Stimulated activated CD8-positive, alpha-beta memory T cell treated with anti-CD3 and anti-CD28 coated beads, Interleukin-12 subunit alpha, Interleukin-12 subunit beta, amount 100 ng/mL, for 4 hours (primary cell): ENCODE data around the gene EGFL8.

ENCODE experiments used
- DNase-seq: peaks from one replicate; pipeline ENCODE4 v3.0.0-alpha.2; 2020; ENCODE audit warnings: low read depth

EGFL8 gene

DNA sequence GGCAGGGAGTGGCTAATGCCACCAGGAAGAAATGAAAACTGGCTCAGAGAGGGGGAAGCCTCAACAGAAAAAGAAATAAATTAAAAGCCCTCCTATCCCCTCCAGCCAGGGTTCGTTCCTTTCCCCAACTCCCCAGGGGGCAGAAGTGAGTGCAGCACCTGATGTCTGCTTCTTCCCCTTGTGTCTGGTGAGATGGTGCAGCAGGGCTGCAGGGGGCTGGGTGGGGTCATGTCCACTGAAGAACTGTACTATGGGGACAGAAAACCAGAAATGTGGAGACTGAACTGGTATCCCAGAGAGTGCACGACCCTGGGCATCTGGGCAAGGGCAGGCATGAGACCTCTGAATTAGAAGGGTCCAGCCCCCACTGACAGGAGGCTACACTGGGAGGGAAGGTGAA is 4.0 kb downstream of the EGFL8 start:
- DNase-seq, result no peak

DNA sequence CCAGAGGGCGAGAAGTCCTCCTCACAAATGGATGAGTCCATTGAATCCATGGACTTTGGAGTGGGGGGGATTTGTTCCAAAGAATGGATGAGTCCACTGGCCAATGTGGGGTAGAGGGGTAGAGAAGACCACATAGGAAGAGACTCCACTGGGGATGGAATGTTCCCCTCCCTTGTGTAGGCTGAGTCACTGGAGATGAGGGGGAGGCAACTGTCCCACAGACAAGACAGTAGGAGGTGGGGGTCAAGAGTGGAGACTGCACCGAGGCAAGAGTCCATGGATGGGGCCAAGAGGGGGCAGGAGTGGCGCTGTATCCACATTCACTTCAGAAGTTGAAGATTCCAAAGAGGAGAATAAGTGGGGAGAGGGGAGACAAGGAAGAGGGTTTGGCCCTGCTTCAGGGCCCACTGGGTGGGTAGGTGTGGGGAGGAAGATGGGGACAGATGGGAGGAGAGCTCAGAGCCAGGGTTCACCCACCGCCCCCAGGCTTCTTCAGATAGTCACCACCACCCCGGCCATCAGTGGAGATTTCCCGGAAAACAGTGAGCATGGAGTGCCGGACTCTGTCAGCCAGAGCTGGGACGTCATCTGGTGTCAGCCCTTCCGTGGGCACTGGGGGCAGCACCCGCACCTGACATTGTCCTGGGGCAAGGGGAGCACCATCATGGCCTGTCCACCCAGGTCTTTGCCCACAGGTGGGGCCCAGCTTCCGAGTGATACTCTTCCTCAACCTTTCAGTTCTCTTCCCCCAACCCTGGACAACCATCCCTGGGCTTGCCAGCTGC is 4.6 kb downstream of the EGFL8 start:
- no peak for DNase-seq

DNA sequence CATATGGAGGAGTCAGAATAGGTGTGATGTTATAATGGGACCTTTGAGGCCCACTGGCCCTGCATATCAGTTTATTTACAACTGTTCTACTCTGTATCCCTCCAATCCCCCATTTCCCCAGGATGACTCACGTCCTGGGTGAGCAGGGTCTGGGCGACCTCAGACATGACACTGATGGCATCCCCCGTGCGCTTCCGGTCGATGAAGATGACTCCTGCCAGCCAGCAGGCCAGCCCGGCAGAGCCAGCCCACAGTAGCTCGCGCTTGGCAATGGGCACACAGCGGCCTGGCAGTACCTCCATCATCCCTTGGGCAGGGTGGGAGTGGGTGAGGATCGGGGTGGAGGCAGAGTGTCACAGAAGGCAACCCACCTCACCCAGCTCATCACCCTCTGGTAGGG is 5.9 kb downstream of the EGFL8 start:
- no peak for DNase-seq

DNA sequence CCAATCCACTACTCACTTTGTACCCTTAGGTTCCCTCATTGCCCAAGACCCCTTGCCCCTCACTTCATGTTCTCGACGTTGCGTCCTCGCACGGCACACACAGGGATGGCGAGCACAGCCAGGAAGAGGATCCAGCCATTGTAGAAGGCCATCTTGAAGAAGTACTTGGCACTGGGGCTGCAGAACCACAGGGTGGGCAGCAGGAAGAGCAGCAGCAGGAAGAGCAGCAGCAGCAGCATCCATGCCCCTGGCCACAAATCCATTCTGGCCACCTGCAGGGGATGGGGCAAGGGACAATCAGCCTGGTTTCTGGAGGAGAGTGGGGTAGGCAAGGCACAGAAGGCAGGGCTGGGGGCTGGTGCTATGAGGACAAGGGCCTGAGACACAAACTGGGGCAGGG is 6.8 kb downstream of the EGFL8 start:
- no peak for DNase-seq

DNA sequence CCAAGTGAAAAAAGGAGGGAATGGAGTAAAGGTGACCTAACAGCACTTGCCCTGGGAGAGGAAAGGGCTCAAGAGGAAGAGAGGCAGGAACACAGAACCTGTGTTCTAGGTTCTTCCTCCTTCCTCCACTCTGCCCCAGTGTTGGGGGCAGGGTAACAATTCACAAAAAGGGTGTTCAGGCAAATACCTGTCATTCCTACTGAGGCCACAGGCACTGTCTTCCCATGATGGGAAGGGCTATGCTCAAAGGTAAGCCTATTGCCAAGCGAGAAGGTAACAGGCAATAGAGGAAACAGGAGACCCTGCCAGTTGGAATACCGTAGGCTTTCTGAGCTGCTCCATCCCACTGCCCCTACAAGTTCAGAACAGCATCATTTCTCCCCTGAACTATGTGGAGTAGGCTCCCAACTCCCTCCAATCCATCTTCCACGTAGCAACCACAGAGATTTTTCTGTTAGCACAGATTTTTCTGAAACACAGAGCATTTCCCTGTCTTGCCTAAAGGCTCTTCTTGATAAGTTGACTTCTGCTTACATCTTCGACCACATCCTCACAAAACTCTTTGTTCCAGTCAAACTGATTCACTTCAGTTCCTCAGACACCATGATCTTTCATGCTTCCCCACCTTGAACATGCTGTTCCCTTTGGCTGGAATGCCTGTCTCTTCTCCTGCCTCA is 8.8 kb downstream of the EGFL8 start:
- no peak for DNase-seq

DNA sequence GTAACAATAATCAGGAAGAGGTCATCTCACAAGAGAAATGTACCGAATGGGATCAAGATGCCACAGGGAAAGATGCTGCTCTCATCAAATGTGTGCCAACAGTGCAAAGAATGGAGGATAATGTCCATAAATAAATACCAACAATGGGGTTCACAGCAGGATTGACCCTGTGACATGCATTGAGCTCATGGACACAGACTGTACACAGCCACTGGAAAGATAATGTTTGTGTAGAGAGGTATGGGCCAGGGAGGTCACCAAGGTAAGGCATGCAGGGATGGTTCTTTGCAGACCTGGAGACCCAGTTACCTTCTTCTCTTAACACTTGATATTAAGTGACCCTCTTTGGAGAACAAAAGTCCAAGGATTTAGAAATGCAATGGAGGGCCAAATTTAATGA is 10.0 kb downstream of the EGFL8 start:
- no peak for DNase-seq

DNA sequence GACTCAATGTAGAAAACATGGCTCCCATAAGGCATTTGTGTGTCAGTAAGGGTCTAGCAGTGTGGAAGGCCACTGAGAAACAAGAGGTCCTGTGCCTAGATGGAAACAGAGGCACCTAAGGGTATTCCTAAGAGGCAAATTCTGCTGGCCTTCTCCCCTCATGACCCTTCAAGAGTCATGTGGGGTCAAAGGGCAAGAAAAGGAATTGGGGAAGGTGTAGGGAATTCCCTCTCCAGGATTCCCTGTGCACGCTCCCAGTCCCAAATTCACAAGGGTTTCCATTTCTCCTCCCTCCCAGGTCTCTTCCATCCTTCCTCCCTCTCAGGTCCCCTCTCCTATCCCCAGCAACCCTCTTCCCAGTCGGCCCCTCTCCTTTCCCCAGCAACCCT is 10.9 kb downstream of the EGFL8 start:
- no peak for DNase-seq

DNA sequence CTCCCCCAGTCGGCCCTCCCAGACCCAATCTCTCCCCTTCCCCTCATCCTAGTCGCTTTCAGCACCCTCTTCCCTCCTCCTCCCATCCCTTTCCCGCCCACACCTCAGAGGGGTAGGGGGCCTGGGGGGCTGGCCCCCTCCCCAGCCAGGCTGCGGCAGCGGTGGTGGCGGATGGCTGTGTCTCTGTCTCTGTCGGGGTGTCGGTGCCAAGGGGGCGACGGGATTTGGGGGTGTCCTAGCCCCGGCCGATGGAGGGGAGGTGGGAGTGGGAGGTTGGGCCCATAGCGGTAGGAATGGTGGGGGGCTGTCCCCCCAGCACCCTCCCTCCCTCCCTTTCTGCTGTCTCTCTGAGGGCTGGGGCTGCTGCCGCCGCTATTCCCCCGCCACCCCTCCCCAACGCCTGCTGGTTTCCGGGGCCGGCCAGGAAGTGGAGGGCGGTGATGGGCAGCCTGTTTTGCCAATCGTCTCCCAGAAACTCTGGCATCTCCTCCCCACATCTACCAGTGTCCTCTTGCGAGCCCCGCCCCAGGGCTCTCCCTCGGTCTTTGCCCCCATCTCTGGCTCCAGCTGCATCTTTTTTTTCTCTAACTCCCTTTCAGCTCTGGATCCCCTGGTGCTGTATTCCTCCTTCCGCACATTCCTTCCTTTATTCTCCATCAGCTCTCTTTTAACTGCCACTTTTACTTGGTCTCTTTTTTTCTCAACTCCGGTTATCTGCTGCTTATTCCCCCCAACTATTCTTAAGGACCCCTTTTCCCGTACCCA is 11.5 kb downstream of the EGFL8 start, which contains the start of gene AGPAT1:
TSS of gene AGPAT1 (minus strand) at position 374 of the 765 bp plus-strand sequence. CDS start 4,588 bp downstream, outside the sequence.
- DNase-seq, result peak; percentile 94

DNA sequence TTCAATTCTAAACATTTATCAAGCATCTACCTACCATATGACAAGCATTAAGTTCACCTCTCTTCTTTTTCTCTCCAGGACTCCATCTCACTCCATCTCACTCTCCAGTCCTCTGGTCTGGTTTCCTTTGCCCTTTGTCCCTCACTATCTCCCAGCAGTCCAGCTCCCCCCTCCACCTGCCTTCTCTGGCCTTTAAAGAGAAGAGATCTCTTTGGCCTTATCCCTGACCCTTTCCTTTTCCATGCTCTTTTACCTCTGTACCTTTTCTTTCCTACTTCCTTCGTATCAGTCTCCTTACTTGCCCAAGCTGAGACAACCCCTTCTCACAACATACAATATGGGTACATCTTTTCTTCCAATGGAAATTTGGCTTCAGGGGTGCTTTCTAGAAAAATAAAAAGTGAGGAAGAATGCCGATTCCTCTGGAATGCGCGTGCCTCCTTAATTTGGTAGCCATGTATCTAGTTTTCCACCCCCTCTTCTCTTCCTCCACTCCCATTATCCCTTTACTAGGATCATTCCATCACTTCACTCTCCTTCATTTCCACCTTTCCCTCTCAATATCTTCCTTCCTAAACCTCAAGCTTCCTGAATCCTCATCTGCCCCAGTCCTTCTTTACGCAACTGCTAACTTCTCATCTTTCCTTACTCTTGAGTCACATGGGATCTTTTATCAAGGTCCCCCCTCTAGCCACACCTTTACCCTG is 12.2 kb downstream of the EGFL8 start:
- DNase-seq, result no peak

DNA sequence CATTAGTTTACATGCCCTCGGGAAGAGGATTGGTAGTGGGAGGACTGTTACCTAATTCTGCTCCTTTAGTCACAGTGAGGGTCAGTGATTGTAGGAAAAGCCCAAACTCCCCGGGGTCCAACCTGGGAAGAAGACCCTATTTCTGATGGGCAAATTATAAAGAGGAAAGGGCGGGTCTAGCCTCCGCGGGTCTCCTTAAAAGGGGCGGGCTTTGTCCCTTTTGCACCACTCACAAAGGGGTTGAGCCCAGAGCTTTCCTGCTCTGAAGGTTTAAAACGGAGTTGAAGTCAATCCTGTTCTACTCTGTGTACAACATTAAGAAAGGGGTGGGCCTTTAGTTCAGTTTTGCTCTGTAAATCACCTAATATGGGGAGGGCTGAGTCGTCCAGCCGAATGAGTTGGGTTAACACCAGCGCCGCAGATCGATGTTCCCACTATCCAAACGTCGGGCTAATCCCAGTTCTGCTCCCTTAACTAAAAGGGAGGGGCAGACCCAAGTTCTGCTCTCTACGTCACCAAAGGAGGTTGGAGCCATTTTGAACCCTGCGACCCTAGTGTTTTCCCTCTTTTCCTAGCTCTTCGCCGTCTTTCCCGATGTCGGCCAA is 12.9 kb downstream of the EGFL8 start:
- no peak for DNase-seq

DNA sequence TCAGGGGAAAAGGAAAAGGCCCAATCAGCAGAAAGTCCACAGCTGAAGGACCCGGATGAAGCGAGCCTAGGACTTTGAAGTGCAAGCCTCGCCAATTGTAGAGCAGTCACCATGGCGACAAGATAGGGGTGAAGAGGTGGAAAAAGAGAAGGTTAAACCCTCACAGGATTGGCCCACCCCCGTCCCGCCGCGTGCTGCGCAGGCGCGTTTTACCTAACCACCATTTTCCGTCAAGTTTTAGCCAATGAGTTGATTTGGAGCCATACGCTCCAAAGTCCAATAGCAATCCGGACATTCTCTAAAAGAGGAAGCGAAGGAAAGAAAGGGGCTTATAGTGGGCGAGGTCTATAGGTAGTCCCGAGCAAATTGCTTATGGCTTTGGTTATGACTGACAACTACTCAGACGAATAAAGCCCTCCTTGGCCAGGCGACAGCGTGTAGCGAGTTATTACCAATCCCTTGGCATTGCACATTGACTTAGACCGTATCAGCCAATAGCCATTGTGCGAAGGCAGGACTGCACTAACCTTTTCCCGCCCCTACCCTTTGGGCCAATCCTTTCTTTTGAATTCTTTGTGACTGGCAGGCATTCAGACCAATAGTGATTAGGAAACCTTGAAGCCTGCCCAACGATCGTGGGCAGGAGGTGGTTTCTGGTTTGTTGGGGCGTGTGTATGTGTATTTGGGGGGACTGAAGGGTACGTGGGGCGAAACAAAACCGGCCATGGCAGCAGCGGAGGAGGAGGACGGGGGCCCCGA is 13.6 kb downstream of the EGFL8 start, which contains the start of gene RNF5:
TSS of gene RNF5 (plus strand) at position 618 of the 759 bp plus-strand sequence. CDS start at position 725, 107 bp downstream.
- DNase-seq, result peak; percentile 79

DNA sequence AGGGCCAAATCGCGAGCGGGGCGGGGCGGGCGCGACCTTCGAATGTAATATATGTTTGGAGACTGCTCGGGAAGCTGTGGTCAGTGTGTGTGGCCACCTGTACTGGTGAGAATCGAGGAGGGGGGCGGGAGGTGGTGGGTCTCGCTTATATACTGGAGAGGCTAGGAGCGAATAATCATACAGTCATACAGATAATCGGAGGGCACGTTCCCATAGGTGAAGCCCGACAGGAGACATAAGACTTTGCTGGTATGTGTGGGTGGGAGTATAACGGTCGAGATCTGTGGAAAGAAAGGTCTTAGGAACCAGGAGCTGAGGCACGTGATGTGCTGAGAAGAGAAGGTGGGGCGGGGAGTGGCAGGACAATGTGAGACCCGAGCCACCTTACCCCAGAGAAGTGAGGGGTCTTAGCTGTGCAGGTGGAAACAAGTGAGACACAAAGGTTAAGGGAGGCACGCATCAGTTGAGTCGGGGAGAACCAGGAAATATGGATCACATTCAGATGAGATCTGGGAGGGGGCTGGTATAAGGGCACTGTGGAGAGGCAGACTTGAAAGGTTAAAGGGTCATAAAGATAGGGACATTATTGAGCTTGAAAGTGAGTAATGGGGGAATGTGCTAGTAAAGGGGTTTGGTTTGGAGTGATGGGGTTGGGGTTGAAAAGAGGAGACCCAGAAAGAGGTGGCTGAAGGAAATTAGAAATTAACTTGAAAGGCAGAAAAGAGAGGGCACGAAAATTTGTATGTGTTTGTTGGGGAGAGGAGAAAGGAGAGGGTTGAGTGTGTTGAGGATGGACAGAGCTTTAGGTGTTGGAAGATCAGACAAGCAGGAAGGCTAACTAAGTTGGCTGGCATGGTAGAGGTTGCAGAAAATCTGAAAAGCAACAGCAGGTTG is 14.4 kb downstream of the EGFL8 start:
- DNase-seq, result no peak

DNA sequence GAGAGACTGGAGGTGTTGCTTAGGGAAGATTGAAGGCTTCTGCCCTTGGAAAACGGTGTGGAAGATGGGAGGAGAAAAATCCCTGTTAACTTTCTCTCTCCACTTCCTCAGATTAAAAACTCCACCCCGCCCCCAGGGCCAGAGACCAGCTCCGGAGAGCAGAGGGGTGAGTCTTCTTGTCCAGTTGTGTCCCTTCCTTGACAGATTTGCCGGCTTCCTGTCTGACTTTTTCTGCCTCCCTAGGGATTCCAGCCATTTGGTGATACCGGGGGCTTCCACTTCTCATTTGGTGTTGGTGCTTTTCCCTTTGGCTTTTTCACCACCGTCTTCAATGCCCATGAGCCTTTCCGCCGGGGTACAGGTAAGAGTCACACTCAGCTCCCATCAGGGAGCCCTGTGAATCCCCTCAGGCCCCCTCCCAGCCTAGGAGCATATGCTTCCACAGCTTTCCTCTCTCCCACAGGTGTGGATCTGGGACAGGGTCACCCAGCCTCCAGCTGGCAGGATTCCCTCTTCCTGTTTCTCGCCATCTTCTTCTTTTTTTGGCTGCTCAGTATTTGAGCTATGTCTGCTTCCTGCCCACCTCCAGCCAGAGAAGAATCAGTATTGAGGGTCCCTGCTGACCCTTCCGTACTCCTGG is 15.5 kb downstream of the EGFL8 start:
- no peak for DNase-seq

DNA sequence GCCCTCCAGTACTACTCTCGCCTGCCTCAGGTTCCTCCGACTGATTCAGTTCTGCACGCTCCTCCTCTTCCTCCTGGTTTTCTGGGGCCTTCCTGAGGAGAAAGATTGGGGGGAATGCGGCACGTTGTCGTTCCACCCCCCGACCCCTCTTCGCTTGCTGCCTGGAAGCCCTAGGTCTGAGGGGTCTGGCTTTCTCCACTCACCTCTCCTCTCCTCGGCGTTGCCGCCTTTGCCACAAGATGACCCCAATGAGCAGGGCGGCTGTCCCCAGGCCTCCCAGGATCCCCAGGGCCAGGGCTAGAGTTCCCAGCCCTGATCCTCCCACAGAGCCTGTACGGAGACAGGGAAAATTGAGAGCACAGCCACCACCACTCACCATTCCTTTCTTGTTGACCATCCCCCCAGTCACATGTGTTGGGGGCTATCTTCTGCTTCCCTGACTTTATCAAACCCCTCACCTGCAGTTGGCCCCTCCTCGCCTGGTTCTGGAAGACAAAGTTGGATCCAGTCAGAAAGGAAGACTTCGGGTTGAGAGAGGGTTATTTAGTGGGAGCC is 16.8 kb downstream of the EGFL8 start:
- no peak for DNase-seq

DNA sequence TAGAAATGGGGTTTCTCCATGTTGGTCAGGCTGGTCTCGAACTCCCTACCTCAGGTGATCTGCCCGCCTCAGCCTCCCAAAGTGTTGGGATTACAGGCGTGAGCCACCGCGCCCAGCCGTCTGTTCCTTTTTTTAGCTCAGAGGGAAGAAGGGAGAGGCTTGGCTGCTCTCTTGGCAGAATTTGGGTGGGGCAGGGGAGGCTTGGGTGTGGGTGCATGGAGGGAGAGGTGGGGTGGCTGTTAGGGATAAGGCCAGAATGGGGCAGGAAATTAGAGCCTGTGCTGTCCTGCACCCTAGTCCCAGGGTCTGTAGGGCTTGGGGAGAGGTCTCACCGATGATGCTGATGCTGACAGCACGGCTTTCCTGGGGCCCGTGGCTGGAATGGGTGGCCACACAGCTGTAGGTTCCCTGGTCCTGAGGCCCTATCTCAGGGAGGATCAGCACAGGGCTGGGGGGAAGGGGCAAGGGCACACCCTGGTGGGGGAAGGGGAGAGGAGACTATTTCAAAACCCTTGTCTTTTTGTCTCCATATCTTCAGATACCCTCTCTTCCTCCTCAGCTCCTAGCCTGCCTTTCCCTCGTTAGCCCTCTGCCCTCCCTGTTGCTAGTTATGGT is 17.6 kb downstream of the EGFL8 start:
- DNase-seq, result no peak

DNA sequence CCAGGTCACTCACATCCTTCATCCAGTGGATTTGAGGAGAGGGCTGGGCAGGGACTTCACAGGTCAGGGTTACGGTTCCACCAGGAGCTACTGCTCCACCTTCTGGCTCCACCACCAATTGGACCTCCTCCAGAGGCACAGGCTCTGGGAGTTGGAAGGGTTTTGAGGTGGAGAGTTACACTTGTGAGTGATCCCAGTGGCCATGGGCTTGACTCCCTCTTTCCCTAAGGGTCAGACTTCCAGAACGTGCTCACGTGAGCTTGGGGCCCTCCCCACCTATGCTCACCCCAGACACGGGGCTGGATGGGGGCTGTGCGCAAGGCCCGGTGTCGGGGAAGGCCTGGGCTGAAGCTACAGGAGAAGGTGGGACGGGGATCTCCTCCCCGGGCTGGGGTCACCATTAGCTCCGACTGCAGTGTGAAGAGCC is 18.2 kb downstream of the EGFL8 start:
- DNase-seq, result no peak

DNA sequence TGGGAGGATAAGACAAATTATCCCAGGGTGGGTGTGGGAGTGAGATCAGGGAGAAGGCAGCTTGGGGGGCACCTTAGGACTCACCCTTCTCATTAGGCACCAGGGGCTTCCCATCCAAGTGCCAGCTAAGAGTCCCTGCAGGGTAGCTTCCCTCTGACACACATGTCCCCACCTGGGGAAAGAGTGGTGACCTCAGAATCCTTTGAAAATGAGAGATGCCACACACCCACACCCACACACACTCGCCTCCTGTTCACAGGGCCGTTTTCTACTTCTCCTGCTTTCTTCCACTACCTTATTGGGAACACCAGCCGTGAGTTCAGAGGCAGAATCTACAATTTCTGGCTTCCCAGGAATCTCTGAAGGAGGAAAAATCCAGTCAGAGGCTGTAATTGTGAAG is 18.6 kb downstream of the EGFL8 start:
- no peak for DNase-seq

DNA sequence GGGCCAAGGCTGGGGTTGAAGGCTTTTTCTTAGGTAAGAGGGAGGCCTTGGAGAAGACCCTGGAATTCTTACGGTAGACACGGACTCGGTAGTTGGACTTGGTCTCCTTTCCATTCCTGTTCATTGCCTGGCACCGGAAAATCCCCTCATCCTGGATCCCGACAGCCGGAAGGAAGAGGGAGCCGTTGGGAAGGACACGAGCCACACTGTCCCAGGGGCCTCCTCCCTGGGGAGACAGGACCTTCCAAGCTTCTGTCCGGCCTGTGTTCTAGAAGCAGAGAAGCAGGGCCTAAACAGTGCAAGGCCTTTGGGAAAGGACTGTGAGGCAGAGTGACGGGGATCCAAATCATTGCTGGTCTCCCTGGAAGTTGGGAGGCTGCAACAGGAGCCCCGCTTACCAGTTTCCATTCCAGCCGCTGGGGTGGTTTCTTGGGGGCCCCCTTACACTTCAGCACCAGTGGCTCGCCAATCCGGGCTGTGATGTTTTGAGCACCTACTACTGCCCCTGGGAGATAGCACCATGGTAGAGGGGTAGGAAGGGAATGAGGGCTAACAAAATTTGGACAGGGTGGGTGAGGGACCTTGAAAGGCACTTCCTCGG is 19.2 kb downstream of the EGFL8 start:
- DNase-seq, result no peak
